Activated CD8-positive, alpha-beta memory T cell treated with anti-CD3 and anti-CD28 coated beads for 1 hour (primary cell): ENCODE measurements around the gene FOSB.
A peak's percentile ranks its signal among the peaks of the same experiment; 100 is the strongest.

Source experiments
- DNase-seq, 2 donors: peaks; one replicate each; pipeline ENCODE4 v3.0.0-alpha.2; 2020; ENCODE audit warnings: low read depth in 1 of 2; ENCODE audit errors: extremely low read depth in 1 of 2

Gene FOSB

DNA sequence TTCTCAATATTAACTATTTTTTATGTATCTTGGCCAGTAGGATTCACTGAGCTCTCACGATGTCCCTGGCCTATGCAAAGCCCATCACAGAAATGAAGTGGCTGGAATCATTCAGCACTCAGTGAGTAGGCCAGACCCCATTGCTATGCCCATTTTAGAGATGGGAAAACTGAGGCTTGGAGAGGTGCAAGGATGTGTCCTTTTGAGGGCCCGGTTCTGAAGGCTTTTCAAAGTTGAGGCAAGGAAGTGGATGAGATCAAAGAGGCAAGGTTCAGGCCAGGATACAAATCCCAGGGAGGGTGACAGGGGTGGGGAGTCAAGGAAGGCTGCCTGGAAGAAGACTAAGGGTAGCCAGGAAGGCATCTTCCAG lies 25.4 kb upstream of the FOSB start:
- DNase-seq = no peak

- DNase-seq = peak in 1 of 2 donors; percentile 21
These were observed 24.9 kb upstream of the FOSB start for GRCh38 chr19:45442778-45443461.

DNA sequence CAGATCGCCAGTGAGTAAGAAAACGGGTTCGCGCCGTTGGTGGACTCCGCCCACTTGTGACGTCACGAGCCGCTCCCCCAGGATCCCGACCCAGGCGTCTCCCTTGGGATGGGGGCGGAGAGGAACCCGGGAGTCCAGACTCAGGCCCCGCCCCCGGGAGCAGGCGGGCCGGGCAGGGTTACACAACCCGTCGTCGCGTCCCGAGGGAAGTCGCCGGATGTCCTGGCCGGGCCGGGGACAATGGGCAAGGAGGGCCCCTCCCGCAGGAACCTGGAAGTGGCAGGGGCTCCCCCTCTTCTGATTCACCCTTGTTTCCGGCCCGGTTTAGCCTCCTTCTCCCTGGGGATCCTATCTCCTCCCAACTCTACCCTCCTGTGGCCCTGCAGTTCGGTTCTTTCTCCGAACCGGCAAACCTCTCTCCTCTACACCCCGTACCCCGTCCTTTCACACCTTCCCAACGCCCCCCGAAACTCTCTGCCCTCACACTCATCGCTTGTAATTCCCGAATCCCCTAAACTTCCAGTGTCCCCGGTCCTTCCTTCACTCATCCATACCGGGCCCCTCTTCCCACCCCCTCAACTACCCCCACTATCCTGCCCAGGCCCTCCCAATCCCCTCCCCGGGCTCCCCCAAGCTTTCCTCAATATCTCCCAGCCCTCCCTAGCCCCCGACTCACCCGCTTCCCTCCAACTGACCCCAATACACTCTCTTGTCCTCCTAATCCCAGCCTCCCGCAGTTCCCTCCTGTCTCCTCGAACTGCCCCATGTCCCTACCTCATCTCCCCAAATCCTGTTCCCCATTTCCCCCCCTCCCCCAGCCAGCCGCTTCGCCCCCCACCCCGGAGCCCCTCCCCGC lies 24.1 kb upstream of the FOSB start:
- DNase-seq = no peak

DNA sequence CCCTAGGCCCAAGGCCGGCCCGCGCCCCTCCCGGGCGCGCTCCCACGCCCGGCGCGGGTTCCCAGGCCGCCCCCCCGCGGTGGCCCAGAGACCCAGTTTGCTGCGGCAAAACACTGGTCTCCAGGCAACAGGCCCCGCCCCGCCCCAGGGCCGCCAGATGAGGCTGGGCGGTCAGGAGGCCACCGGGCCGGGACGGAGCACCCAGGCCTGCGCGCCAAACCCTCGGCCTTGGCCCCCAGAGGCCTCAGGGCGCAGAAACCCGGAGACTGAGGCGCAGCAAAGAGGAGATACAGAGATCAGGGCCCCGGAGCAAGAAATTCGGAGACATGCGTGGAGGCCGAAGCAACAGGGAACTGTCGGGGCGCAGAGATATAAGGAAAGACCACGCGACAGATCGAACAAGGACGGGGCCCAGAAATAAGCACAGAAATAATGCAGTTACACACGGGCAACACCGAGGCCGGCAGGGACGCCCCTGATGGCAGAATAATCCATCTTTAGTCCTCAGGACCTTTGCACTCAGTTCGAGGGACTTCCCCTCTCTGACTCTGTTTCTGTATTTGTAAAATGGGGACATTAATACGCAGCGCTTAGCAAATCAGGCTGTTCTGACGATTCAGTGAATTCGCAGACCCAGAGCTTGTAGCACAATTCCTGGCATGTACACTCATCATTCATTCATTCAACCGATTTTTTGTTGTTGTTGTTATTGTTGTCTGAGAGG lies 23.3 kb upstream of the FOSB start:
- DNase-seq = peak; percentile 52 to 72

DNA sequence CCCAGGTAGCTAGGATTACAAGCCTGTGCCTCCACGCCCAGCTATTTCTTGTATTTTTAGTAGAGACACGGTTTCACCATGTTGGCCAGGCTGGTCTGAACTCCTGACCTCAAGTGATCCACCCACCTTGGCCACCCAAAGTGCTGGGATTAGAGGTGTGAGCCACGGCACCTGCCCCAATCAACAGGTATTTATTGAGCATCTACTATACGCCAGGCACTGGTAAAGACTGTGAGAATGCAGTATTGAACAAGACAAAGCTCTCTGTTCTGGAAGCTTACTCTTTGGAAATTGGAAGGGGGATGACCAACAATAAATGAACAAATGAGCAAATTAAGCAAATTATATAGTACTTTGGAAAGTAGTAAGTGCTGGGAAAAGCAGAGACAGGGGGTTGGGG lies 22.7 kb upstream of the FOSB start:
- DNase-seq = no peak

DNA sequence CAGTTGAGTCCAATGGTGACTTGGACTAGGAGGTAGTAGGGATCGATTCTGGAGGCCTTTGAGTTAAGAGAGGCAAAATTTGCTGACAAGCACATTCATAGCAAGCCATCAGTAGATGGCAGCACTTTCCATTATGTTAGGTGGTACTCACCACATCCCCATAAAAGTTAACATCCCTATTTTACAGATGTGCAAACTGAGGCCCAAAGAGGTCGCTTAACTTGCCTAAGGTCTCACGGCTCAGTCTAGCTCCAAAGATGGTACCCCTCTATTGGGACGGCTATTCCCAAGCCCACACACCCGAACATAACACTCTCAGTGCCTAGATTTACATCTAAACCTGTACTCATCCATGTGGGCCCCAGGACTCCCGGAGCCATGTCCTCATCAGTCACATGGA lies 21.5 kb upstream of the FOSB start:
- no peak for DNase-seq

DNA sequence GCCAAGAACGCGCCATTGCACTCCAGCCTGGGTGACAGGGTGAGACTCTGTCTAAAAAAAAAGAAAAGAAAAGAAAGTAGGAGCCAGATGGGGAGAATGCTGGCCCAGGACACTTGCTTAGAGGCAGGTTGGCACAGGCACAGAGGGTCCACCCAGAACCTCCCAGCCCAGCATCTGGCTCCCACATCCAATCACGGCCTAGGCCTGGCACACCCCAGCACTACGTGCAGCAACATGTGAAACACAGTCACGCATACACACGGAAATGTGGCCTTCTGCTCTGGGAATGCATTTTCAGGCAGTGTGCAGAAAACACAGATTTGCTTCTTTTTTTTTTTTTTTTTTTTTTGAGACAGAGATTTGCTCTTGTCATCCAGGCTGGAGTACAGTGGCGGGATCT lies 20.9 kb upstream of the FOSB start:
- no peak for DNase-seq

GRCh38 chr19:45448425-45448756 lies 19.4 kb upstream of the FOSB start:
- no peak for DNase-seq

DNA sequence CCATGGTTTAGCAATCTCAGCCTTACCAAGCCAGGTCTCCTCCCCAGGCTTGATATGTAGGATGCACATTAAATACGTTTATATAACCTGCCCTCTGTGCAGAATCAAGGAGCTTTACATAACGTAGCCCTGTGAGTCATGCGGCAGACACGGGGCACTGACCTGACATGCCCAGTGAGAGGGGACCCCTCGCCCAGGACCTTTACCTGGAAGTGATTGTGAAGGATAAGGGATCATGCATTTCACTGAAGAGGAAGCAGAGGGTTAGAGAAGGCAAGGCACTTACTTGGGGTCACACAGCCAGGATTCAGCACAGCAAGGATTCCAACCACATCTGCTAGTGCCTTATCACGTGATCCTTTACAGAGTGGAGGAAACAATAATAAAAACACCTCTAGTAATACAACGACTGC lies 18.9 kb upstream of the FOSB start:
- DNase-seq = no peak

DNA sequence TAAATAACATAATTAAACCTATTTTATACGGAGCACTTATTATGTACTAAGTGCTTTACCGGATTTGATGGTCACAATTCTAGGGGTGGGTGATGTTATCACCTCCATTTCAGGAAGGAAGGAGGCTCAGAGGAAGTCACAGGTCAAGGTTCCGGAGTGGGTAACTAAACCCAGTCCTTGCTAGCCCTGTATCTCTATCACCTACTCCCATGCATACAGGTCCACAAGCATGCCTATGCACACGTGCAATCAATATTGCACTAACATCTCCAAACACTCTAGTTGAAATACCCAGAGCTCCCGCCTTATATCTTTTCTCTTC lies 17.8 kb upstream of the FOSB start:
- no peak for DNase-seq

GRCh38 chr19:45451131-45451849 lies 16.5 kb upstream of the FOSB start:
- no peak for DNase-seq

DNA sequence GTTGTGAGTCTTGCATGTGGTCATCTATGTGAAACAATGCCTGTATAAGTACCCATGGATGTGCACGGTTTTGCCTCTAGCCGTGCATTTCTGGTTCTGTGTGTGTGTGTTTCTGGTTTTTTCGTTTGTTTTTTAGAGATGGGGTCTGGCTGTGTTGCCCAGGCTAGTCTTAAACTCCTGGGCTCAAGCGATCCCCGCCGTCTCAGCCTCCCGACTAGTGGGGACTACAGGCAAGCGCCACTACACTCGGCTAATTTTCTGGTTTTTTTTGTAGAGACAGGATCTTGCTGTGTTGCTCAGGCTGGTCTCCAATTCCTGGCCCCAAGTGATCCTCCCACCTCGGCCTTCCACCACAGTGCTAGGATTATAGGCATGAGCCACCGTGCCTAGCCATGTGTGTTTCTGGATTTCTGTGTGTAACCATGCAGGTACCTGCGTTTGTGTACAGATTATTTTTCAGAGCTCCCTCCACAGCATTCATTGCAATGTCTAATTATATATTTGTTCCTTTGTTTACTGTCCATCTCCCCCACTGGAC lies 15.9 kb upstream of the FOSB start:
- DNase-seq = no peak

DNA sequence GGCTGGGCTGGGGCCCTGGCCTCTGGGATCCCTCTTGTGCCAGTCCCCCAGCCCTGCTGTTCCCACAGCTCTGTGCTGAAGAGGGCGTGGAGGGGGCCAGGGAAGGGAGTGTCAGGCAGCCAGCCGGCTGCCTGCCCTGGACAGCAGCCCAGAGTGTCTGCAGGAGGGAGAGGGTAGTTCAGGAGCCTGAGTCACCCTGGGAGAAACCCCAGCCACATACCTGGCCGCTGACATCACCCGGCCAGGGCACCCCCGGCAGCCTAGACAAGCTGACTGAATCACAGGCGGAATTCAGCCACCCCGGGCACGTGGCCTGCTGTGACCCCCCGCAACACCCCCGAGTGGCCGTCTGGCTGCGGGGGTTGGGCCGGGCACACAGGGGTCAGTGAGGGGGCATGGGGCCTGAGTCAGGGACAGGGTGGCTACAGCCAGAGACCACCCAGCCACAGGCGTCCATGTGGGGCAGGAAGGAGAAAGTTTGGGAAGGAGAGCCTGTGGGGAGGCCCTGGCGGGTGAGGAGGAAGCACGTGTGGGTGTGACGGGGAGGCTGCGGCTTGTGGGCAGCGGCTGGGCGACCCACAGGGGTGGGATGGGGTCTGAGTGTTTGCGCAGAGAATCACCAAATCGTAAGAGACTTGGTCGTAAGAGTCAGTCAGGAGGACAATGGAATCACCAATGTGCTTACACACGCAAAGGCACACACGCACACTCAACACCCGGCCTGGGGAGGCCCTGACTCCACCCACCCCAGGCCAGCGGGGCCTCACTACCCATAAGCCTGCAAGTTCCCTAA lies 11.9 kb upstream of the FOSB start:
- peak in 1 of 2 donors; percentile 50 for DNase-seq

DNA sequence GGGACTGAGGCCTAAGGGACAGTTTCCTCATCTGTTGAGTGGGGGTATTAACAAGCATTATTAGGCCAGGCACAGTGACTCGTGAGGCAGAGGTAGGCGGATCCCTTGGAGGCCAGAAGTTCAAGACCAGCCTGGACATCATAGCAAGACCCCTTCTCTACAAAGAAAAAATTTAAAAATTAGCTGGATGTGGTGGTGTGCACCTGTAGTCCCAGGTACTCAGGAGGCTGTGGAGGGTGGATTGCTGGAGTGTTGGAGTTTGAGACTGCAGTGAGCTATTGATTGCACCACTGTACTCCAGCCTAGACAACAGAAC lies 11.3 kb upstream of the FOSB start:
- DNase-seq = no peak

DNA sequence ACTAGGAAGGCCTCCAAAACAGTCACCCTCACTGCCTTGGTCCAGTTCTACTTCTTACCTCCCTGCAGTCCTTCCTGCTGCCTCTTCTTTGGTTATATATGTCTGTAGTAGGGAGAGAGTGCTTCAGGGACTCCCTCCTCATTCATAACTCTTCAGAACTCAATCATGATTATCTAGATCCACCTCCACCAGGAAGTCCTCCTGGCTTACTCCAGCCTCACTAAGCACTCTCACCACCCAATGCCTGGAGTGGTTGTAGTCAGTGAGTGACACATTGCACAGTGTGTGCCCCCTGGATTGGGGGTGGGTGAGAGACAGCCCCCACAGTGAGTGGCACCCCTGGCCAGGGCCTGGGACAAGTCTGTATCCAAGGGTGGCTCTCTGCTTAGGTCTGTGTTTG lies 10.0 kb upstream of the FOSB start:
- DNase-seq = no peak

- DNase-seq = no peak
These were observed 6.9 kb upstream of the FOSB start for GRCh38 chr19:45460807-45461347.

- DNase-seq = no peak
These were observed 5.6 kb upstream of the FOSB start for GRCh38 chr19:45462174-45462573.

GRCh38 chr19:45463241-45463640 lies 4.6 kb upstream of the FOSB start:
- no peak for DNase-seq

- no peak for DNase-seq
These were observed 3.5 kb upstream of the FOSB start for GRCh38 chr19:45464274-45464673.

DNA sequence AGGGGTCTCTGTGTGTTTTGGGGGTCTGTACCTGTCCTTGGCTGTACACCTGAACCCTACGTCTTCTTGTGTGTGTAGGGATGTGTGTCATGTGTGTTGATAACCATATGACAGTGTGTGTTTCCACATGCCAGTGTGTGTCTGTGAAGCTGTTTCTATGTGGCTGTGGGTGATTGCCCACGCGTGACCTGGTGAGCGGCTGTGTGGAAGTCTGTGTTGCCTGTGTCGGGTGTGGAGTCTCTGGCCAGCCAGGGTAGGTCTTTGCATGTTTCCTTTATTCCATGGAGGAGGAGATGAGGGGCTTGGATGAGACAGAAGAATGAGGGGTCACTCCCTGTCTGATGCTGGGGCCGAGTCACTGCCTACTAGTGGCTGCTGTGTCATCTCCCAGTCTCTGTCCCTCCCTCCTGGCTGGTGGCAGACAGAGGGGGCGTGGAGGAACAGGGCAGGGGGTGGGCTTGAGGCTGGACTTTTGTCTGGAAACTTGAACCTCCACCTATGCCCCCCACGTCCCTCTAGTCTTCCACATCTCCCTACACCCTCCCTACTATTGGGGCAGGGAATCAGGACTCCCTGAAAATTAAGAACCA lies 2.8 kb upstream of the FOSB start:
- DNase-seq = no peak
